Activated T-cell treated with anti-CD3 and anti-CD28 coated beads for 1 hour (primary cell): ENCODE results near the gene PRKCB.
"Not testable (repeated sequence)": the region's sequence is repeated elsewhere in the genome, so short reads cannot be mapped to it uniquely, and the experiment has no call there.

Experiments
- DNase-seq: peaks from one replicate; pipeline ENCODE4 v3.0.0-alpha.2; 2020; ENCODE audit warnings: low read depth

Gene PRKCB

DNA sequence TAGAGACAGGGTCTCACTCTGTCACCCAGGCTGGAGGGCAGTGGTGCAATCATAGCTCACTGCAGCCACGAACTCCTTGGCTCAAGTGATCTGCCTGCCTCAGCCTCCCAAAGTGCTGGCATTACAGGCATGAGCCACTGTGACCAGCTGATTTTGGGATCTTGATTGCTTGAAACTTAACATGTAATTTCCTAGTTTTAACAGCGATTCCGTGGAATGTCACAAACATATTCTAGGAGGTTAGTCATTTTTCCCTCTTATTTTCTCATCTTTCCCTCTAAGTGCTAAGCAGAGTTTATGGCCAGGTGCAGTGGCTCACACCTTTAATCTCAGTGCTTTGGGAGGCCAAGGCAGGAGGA lies 297.0 kb downstream of the PRKCB start:
- no peak for DNase-seq

GRCh38 chr16:24135624-24136565 lies 300.1 kb downstream of the PRKCB start:
- no peak for DNase-seq

GRCh38 chr16:24138024-24138423 lies 302.2 kb downstream of the PRKCB start:
- DNase-seq: no peak

DNA sequence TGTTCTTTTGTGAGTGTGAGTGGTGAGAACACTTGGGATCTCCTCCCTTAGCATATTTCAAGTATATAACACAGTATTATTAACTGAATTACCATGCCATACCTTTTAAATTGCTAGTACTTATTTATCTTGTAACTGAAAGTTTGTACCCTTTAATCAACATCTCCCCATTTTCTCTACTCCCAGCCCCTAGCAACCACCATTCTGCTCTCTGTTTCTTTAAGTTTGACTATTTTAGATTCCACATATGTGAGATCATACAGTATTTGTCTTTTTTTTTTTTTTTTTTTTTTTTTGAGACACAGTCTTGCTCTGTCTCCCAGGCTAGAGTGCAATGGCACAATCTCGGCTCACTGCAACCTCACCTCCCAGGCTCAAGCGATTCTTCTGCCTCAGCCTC lies 302.8 kb downstream of the PRKCB start:
- DNase-seq: no peak

- DNase-seq: no peak
These were observed 303.5 kb downstream of the PRKCB start for GRCh38 chr16:24139282-24139681.

DNA sequence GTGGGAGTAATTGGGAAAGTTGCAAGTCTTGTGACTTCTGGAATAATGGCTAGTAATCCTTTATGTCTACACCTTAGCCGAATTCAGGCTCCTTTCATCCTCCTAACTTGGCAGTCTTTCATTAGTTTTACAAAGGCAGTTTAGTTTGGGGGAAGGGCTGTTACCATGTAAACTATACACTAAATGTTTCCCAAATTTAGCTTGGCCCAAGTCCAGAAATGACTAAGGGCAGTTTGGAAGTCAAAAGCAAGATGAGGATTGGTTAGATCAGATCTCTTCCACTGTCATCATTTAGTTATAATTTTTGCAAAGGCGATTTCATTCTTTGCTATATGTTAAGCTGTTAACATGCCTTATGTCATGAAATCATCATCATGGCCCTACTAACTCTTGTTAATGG lies 304.9 kb downstream of the PRKCB start:
- no peak for DNase-seq

- no peak for DNase-seq
These were observed 305.7 kb downstream of the PRKCB start for GRCh38 chr16:24141466-24141865.

- no peak for DNase-seq
These were observed 306.1 kb downstream of the PRKCB start for GRCh38 chr16:24141917-24142316.

GRCh38 chr16:24145927-24146326 lies 310.1 kb downstream of the PRKCB start:
- no peak for DNase-seq

DNA sequence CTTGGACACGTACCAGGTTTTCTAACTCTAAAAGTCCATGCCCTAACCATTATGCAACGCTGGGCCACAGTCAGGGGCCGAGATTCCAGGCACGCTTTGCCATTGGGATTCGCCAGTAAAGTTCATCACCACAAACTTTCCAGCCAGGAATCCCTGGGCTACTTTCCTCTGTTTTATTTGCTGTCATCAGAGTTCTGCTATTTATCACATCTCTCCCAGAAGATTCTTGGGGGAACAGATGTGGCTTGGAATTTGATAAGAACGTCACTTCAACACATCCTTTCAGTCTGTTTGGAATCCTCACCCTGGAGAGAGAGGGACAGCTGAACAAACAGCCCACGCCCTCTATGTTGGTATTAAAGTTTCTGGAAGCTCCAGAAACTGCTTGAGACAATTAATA lies 310.7 kb downstream of the PRKCB start:
- DNase-seq: no peak

DNA sequence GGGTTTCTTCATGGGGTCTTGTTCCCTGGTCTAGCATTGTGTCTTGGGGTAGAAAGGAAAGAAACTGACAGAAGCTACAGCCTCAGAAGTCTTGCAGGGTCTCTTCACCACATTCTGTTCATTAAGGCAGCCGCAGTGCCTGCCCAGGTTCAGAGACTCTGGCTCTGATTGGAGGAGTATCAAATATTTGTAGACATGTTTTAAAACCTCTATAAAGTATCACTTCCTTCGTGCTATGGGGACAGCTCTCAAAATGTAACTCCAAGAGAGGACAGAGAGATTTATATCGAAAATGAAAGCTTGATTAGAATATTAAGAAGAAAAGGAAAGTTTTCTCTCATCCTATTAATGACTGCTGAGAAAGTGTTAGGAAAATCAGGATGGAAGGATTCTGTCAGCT lies 313.3 kb downstream of the PRKCB start:
- DNase-seq: no peak

DNA sequence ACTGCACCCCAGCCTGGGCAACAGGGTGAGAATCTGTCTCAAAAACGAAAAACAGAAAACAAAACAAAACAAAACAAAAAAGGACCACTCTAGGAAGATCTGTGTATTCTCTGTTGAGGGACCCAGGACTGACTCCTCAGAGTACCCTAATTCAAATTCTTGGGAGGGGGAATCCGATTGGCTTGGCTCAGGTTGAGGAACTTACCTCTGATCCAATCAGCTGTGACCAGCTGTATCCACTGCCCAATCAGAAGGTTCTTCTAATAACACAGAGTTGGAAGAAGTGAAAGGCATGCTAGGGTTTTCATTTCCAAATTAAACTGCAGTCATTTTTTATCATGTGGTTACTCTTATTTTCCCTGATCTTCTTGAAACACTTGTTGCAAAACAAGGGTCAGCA lies 314.5 kb downstream of the PRKCB start:
- DNase-seq: no peak

DNA sequence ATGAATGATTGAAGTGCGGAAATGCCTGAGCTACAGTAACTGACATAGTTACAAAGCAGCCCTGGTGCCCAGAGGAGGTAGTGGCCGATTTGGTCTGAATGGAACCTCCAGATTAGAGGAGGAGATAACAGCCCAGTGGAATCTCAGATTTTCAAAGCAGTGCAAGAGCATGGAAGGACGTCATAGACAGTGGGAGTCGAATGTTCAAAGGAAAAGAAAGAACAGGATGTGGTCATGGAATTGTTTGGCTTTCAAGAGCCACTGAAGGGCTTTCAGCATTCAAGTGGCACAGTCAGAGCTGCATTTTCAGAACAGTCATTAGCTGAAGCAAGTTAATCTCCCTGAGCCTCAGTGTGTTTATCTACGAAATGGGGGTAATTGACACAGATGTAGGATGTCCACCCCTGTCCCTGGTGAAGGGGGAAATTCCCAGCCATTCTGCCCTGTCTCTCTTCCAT lies 315.7 kb downstream of the PRKCB start:
- no peak for DNase-seq

- not testable (repeated sequence) for DNase-seq
These were observed 316.3 kb downstream of the PRKCB start for GRCh38 chr16:24152048-24152447.

GRCh38 chr16:24152826-24153225 lies 317.0 kb downstream of the PRKCB start:
- DNase-seq: no peak

GRCh38 chr16:24156777-24157176 lies 321.0 kb downstream of the PRKCB start:
- no peak for DNase-seq

GRCh38 chr16:24163935-24164334 lies 328.2 kb downstream of the PRKCB start:
- no peak for DNase-seq

DNA sequence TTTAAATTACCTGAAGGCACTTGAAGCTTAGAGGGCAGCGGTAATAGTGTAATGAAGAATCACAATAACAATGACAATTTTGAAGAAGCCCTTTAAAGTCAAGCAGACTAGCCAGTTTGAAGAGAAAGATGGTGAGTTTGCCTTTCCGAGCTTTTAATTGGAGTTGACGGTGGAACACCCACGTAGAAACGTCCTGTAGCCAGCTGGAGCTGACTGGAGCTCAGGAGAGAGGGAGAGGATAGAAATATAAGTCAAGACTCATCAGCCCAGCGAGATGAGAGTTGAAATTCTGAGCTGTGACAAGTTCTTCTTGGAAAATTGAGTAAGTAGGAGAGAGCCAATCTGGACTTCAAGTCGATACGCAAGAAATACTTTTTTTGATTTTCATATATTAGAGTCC lies 328.6 kb downstream of the PRKCB start:
- no peak for DNase-seq

DNA sequence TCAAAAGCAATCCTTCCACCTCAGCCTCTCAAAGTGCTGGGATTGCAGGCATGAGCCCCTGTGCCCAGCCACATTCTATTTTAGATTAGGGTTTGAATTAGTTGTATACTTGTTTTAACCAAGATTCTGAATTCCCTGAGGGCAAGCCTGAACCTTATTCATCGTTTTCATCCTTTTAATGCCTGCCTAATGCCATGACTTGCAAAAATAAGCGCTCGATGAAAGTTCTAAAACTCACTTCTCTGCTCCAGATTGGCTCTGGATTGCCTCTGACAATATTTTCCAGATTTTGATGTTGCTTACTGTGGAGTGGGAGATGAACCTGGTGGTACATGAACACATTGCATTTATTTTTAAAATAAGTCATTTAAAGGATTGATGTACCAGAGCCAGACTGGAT lies 329.5 kb downstream of the PRKCB start:
- DNase-seq: no peak

DNA sequence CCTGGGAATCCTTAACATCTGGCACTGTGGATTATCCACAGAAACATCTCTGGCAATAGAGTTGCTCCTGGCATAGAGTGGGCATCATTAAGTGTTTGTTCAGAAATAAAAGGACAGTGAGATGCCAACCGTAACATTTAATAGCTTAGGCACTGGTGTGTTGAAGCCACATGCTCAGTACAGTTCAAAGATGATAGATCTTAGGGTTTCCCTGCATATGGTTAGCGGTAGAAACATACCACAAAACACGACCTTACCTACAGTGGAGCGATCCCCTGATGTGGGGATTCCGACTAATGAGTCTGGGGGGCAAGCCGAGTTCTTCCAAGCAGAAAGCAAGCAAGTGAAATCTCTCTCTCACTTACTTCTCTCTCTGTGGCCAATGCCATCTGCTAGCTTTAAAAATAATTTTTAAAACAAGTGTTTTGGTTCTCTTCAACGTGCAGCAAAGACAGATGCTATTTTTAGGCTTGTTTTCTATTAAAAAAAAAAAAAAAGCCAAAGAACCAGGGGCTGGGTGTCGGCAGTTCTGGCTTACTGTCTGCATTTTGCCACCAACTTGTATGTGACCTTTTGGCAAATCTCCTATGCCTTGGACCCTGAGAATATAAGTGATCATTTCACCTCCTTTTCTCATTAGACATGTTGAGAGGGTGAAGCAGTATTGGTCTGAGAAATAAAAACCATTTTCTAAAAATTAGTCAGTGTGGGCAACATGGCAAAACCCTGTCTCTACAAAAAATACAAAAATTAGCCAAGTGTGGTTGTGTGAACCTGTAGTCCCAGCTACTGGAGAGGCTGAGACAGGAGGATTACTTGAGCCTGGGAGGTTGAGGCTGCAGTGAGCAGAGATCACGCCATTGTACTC lies 331.1 kb downstream of the PRKCB start:
- no peak for DNase-seq

- no peak for DNase-seq
These were observed 333.1 kb downstream of the PRKCB start for GRCh38 chr16:24168856-24169255.

DNA sequence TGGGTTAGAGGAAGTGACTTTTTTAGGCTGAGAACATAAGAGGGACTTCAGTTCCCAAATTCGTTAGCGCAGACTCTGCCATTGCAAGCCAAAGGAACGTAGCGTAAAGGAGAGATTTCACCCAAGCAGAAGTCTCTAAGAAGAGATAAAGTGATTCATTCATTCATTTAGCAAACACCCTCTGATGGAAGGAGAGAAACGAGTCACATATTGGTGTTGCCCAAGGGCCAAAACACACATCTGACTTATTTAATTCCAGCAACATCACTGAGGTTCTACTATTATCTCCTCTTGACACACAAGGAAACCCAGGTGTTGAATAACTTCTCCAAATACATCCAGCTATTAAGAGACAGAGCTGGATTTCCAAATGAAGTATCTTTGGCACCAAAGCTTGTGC lies 334.6 kb downstream of the PRKCB start:
- DNase-seq: no peak

DNA sequence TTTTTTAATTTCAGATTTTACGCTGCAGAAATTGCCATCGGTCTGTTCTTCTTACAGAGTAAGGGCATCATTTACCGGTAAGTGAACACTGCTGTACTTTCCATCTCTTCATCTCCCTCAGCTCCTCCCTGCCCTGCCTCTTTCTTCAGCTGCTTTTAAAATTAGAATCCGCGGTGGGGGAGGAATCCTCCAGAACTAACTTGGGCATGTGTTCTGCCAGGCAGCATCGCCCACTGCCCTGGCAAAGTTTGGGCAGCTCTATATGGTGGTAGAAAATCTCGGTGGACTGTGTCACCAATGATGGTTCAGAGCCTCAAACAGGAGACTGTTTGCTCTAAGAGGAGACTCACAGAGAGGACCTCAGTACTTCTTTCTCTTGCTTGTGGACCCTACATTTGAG lies 338.7 kb downstream of the PRKCB start:
- no peak for DNase-seq
